HG02981 (cell line): ENCODE data around the gene PCK1.

ENCODE experiments used
- ATAC-seq: cut with Tn5 transposase; IDR thresholded peaks from one replicate; pipeline ENCODE4 v1.9.1; 2021; ENCODE audit warnings: mild to moderate bottlenecking, moderate library complexity; ENCODE audit not compliant: unreplicated experiment

The PCK1 gene

GRCh38 chr20:57587278-57587988 lies 26.5 kb downstream of the PCK1 start:
- no peak for ATAC-seq

DNA sequence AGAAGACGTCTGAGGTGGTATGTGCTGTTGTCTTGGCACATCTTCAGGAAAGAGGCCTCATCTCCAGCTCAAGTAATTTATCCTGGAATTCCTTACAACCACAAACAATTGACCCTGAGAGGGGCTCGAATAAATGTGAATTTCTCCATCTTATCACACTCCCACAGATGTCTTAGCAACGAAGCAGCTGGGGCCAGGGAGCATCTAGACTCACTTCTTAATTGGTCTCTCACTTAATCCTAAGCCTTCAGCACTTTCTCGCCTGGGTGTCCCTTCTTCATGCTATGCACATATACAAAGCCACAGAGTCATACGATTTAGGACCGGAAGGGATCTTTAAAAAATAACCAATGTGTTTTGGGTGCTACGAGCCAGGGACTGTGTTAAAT lies 27.1 kb downstream of the PCK1 start:
- no peak for ATAC-seq

- ATAC-seq = no peak
Measured at GRCh38 chr20:57588596-57588995, 27.7 kb downstream of the PCK1 start.

- ATAC-seq = no peak
Measured at GRCh38 chr20:57589123-57589727, 28.3 kb downstream of the PCK1 start.

GRCh38 chr20:57589728-57590484 lies 29.0 kb downstream of the PCK1 start:
- no peak for ATAC-seq

- no peak for ATAC-seq
Measured at GRCh38 chr20:57590485-57591288, 29.8 kb downstream of the PCK1 start.

GRCh38 chr20:57591289-57592229 lies 30.6 kb downstream of the PCK1 start:
- no peak for ATAC-seq

GRCh38 chr20:57592263-57593092 lies 31.6 kb downstream of the PCK1 start:
- ATAC-seq = no peak

GRCh38 chr20:57593134-57593886 lies 32.4 kb downstream of the PCK1 start:
- ATAC-seq = no peak

DNA sequence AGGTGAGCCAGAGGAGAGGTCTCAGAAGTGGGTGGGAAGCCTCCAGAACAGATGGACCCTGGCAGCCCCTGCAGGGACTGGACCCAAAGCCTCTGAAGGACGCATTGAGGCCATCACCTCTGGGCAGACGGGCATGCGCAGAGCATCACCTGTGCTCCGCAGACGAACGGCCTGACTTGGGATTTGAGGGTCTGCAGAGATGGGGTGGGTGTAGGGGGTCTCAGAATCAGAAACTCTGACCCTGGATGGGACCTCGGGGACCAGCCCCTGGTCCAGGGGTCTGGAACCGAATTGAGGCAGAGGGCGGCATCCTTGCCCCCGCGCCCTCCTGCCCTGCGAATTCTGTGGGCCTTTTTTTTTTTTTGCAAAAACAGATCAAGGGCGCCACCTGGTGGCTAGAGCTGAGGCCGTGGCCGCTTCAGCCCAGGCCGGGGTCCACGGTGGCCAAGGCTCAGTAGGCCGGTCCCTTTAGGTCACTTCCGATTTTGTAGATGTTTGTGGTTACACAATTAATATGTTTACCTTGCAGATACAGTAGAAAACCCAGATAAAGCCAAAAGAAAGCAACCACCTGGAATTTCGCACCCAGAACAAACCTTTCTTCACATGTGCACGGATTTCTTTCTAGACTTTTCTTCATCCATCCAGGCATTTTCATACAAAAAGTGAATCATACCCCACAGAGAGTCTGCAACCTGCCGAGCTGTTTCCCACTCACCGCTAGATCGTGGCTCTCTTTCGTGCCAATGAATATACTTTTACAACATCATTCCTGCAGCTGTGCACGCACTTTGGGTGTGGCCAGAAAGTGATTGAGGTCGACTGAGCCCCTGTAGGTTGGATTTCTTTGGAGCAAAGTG lies 33.4 kb downstream of the PCK1 start:
- ATAC-seq = no peak

DNA sequence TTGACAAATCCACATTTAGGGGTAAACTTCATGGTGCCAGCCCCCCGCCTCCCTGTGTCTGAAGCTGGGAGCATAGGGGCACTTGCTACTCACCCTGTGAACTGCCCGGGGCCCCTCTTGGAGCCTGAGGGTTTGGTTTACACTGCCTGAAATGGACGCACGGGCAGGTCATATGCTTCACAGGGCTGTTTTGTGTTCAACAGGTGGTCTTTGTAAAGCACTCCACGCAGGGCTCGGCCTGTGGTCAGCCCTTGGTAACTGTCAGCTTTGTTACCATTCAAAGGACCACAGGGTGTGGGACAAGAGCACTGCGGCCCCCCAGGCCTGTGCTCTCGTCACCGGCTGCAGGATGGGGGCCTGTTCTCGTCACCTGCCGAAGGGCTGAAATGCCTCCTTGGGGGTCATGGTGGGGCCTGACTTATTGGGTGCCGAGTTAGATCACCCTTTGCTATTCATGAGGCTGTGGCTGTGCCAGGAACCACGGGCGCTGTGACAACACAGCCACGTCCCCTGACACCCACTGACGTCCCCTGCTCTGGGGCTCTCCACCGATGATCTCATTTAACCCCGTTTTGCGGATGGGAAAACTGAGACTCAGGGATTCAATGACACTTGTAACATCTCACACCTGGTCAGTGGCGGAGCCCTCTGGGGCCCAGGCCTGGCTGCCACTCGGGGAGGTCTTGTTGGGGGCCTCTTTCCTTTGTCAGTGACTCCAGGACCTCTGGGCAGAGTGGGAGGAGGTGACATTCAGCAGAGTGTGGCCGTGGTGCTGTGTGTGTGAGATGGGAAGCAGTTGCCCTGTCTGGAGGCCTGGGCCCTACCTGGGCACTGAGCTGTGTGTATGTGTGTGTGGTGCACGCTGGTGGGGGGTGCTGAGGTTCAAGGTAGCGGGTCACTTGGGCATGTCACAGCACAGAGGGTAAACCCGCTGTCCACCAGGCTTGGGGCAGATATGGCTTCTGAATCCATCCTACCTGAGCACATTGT lies 34.4 kb downstream of the PCK1 start:
- ATAC-seq = no peak

DNA sequence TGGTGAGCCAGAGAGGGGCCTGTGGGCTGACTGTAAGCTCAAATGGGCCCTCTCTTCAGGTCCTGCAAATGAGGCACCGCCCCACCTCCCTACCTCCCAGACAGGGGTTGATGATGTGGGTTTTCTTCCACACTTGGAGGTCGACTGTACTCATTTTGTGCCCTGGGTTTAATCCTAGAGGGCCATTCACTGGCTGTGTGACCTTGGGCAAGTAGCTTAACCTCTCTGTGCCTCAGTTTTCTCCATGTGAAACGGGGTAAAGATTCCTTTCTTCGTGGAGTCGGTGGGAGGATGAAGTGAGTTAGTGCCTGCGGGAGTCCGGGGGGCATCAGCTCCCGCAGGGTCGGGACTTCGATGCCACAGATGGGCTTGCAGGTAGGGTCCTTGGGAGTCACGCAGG lies 35.4 kb downstream of the PCK1 start:
- no peak for ATAC-seq

- no peak for ATAC-seq
Measured at GRCh38 chr20:57596998-57597939, 36.4 kb downstream of the PCK1 start.

DNA sequence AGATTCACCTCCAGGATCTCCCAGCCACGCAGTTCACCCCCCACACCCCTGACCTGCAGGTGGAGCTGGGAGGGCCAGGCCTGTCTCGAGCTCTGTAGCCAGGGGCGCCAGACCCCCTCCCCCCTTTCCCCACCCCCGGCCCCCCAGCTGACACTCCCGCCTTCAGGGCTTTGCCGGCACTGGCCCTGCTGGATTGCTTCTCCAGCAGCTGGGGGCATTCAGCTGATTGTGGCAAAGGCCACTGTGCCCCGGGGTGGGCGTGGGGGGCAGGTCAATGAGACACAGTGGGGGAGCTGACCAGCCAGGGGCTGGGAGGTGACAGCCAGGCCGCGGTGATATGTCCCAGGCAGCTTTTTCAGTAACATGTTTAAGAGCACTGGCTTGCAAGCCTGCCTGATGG lies 37.1 kb downstream of the PCK1 start:
- ATAC-seq = no peak

DNA sequence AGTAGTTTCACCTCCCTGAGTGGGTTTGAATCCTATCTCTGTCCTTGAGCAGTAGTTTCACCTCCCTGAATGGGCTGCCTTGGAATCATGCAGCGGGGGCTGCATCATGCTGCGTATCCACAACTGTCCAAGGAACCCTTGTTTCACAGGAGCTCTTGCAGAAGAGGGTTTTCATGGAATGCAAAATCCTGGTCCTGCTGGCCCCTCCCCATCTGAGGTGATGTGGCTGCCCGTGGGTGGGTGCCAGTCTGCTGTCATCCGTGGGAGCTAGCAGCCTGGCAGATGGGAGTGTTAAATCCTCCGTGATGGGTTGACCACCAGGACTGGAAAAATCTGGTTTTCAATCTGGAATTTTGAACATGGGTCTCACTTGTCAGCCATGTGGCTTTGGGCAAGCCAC lies 37.6 kb downstream of the PCK1 start:
- ATAC-seq = no peak
